Type B pancreatic cell (in vitro differentiated cells): ENCODE data around the gene MMP28. TPM values are rescaled to one million over a fixed set of nuclear protein-coding genes. Genes with fewer than 3 reads are reported as not detected.

Experiments
- DNase-seq: peaks from one replicate; pipeline ENCODE4 v3.0.0; 2021; ENCODE audit warnings: mixed read lengths; ENCODE audit not compliant: unreplicated experiment; ENCODE audit errors: extremely low spot score
- H3K27ac Mint-ChIP-seq: 2 replicates; pipeline ENCODE4 v1.8.0; 2021; ENCODE audit warnings: mild to moderate bottlenecking, mixed read lengths
- H3K27me3 Mint-ChIP-seq: 2 replicates; pipeline ENCODE4 v1.8.0; 2021; ENCODE audit warnings: mixed read lengths
- H3K36me3 Mint-ChIP-seq: 2 replicates; pipeline ENCODE4 v1.8.0; 2021; ENCODE audit warnings: mixed read lengths
- H3K4me1 Mint-ChIP-seq: one replicate; pipeline ENCODE4 v1.8.0; 2021; ENCODE audit warnings: mixed read lengths; ENCODE audit not compliant: unreplicated experiment
- H3K4me3 Mint-ChIP-seq: 2 replicates; pipeline ENCODE4 v1.8.0; 2021; ENCODE audit warnings: mild to moderate bottlenecking, mixed read lengths
- H3K9me3 Mint-ChIP-seq: 2 replicates; pipeline ENCODE4 v1.8.0; 2021; ENCODE audit warnings: mixed read lengths
- long read RNA-seq: library from polyadenylated mRNA; unstranded; transcript quantifications from one replicate; pipeline ENCODE4 v2.0.0, GENCODE V29; 2020
- total RNA-seq: library from RNA; stranded (reverse); gene quantifications from 2 replicates; pipeline ENCODE4 v1.2.1, GENCODE V29; 2021; ENCODE audit warnings: low replicate concordance
- TF ChIP-seq, protein P1 (sequence below): fragments of 200-600 bp; sonication (generic); conservative IDR thresholded peaks from 2 replicates; pipeline ENCODE4 v1.5.0; 2021; ENCODE audit warnings: antibody characterized with exemption, mild to moderate bottlenecking

Gene MMP28, protein sequence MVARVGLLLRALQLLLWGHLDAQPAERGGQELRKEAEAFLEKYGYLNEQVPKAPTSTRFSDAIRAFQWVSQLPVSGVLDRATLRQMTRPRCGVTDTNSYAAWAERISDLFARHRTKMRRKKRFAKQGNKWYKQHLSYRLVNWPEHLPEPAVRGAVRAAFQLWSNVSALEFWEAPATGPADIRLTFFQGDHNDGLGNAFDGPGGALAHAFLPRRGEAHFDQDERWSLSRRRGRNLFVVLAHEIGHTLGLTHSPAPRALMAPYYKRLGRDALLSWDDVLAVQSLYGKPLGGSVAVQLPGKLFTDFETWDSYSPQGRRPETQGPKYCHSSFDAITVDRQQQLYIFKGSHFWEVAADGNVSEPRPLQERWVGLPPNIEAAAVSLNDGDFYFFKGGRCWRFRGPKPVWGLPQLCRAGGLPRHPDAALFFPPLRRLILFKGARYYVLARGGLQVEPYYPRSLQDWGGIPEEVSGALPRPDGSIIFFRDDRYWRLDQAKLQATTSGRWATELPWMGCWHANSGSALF
- total RNA-seq = 0.97 and 1.8 TPM in 2 replicates
- long read RNA-seq = 0 reads

DNA sequence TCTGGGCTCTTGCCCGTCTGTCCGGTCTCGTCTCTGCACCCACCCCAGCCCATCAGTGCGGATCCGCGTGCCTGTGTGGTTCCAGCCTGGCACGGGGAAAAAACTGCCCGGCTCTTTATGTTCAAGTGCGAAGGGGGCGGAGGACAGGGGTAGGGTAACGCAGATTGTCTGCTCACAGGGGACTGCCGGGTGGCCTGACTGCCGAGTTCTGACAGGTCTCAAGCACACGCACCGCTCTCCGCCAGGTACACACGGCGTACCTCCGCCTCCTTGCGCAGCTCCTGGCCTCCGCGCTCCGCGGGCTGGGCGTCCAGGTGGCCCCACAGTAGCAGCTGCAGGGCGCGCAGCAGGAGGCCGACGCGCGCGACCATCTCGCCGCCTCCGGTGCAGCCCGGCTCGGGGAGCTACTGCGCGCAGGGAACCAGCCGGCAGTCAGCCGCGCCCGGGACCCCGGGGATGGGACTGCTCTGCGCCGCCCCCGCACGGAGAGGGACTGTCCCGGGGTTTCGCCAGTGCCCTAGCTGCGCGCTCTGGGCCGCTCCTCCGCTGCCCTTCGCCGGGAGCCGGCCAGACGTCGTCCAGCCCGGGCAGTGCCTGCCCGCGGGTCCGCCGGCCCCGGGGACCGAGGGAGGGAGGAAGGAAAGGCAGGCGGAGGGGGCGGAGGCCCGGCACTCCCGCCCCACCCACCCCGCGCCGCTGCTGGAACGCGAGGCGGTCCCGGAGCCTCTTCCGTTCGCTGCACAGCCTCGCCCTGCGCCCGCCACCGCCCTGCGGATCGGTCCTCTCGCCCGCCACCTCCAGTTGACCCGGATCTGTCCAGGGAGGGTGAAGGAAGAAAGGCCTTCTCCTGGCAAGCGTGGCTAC is at the start of gene MMP28:
Gene MMP28, minus strand, starts transcription at position 635 of the 864 bp plus-strand sequence. Its CDS starts 264 bp downstream, at position 371.
- H3K4me1 Mint-ChIP-seq = peaks cover 8% of the 10 kb centered on the region
- peaks cover 90% of the 10 kb centered on the region for H3K27me3 Mint-ChIP-seq
- DNase-seq = no peak
- no peaks in the 10 kb centered on the region for H3K36me3 Mint-ChIP-seq
- peak within 1 kb of the TSS; percentile 79 for H3K4me3 Mint-ChIP-seq
- no peaks in the 10 kb centered on the region for H3K9me3 Mint-ChIP-seq
- H3K27ac Mint-ChIP-seq = no peak within 1 kb of the TSS
- TF ChIP-seq, protein P1, sequence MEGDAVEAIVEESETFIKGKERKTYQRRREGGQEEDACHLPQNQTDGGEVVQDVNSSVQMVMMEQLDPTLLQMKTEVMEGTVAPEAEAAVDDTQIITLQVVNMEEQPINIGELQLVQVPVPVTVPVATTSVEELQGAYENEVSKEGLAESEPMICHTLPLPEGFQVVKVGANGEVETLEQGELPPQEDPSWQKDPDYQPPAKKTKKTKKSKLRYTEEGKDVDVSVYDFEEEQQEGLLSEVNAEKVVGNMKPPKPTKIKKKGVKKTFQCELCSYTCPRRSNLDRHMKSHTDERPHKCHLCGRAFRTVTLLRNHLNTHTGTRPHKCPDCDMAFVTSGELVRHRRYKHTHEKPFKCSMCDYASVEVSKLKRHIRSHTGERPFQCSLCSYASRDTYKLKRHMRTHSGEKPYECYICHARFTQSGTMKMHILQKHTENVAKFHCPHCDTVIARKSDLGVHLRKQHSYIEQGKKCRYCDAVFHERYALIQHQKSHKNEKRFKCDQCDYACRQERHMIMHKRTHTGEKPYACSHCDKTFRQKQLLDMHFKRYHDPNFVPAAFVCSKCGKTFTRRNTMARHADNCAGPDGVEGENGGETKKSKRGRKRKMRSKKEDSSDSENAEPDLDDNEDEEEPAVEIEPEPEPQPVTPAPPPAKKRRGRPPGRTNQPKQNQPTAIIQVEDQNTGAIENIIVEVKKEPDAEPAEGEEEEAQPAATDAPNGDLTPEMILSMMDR = no peak

DNA sequence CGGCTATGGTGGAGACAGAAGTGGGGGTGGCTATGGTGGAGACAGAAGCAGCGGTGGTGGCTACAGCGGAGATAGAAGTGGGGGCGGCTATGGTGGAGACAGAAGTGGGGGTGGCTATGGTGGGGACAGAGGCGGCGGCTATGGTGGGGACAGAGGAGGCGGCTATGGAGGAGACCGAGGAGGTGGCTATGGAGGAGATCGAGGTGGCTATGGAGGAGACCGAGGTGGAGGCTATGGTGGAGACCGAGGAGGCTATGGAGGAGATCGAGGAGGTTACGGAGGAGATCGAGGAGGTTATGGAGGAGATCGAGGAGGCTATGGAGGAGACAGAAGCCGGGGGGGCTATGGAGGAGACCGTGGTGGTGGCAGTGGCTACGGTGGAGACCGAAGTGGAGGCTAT is 49.1 kb upstream of the MMP28 start:
- Mint-ChIP-seq H3K4me1 (no peaks in the 10 kb centered on the region), H3K27ac (no peak overlapping the region), H3K36me3 (peaks cover 37% of the 10 kb centered on the region), H3K27me3 (no peaks in the 10 kb centered on the region), H3K4me3 (no peak overlapping the region), H3K9me3 (no peaks in the 10 kb centered on the region)
- TF ChIP-seq, protein P1 = no peak
- no peak for DNase-seq

DNA sequence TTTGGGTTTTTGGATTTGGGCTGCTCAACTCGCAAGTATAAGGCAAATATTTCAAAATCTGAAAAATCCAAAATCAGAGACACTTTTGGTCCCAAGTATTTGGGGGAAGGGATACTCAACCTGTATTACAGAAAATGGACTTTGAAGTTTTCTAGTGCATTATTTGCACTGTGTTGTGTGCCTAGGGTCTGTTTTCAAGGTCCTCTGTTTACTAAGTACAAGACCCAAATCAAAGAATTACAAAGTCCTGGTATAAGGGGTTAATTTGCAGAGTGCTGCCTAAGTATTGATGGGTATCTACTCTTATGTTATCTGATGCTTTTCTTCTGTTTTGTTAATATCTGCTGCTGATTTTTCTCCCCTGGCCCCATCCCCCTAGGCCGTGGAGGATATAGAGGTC is 48.3 kb upstream of the MMP28 start:
- TF ChIP-seq, protein P1 = no peak
- no peaks in the 10 kb centered on the region for H3K27me3 Mint-ChIP-seq
- H3K27ac Mint-ChIP-seq = no peak overlapping the region
- H3K4me1 Mint-ChIP-seq = no peaks in the 10 kb centered on the region
- no peaks in the 10 kb centered on the region for H3K9me3 Mint-ChIP-seq
- peaks cover 35% of the 10 kb centered on the region for H3K36me3 Mint-ChIP-seq
- no peak overlapping the region for H3K4me3 Mint-ChIP-seq
- no peak for DNase-seq

DNA sequence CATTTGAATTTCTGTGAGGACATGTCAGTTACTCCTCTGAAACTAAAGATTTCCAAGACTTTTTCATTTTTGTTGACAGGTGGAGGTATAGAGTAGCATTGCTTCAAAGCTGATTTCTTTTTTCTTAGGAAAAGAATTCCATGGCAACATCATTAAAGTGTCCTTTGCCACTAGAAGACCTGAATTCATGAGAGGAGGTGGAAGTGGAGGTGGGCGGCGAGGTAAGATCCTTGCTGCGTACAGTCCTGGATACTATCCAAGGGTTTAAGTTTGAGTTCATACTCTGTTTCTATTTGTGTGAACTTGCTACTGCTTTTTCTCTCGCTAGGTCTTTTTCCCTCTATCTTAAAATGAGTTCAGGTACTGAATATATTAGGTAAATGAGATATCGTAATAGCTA is 46.8 kb upstream of the MMP28 start:
- no peak overlapping the region for H3K4me3 Mint-ChIP-seq
- no peak for DNase-seq
- TF ChIP-seq, protein P1 = no peak
- H3K36me3 Mint-ChIP-seq = peaks cover 31% of the 10 kb centered on the region
- H3K4me1 Mint-ChIP-seq = no peaks in the 10 kb centered on the region
- no peaks in the 10 kb centered on the region for H3K27me3 Mint-ChIP-seq
- no peaks in the 10 kb centered on the region for H3K9me3 Mint-ChIP-seq
- no peak overlapping the region for H3K27ac Mint-ChIP-seq

DNA sequence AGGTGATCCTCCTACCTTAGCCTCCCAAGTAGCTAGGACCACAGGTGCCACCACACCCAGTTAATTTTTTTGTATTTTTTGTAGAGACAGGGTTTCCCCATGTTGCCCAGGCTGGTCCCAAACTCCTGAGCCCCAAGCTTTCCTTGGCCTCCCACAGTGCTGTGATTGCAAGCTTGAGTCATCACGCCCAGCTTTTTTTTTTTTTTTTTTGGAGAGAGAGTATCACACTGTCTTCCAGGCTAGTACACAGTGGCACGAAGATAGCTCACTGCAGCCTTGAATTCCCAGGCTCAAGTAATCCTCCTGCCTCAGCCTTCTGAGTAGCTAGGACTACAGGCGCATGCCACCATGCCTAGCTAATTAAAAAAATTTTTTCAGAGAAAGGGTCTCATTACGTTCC is 46.1 kb upstream of the MMP28 start:
- H3K36me3 Mint-ChIP-seq = peaks cover 32% of the 10 kb centered on the region
- no peak for DNase-seq

More for the DNA sequence above, 46.1 kb upstream of the MMP28 start:
- Mint-ChIP-seq H3K27me3 (no peaks in the 10 kb centered on the region), H3K27ac (no peak overlapping the region), H3K4me3 (no peak overlapping the region), H3K9me3 (no peaks in the 10 kb centered on the region), H3K4me1 (no peaks in the 10 kb centered on the region)
- TF ChIP-seq, protein P1 = no peak
